WTC11 (cell line): ENCODE measurements around the gene ACBD4. TPM values are rescaled to one million over a fixed set of nuclear protein-coding genes. Genes with fewer than 3 reads are reported as not detected.

Experiments used
- CBFB ChIP-seq: sonication (generic); formaldehyde crosslinking; IDR thresholded peaks from 2 replicates; pipeline ENCODE4 v1.8.1; 2022; ENCODE audit warnings: mild to moderate bottlenecking, low read depth, missing genetic modification reagents
- ELF4 ChIP-seq: sonication (generic); formaldehyde crosslinking; IDR thresholded peaks from 2 replicates; pipeline ENCODE4 v1.8.1; 2022; ENCODE audit warnings: low read depth, mild to moderate bottlenecking, moderate library complexity, missing genetic modification reagents
- IRF2 ChIP-seq: sonication (generic); formaldehyde crosslinking; IDR thresholded peaks from 2 replicates; pipeline ENCODE4 v1.8.0; 2022; ENCODE audit warnings: low read depth, missing genetic modification reagents, borderline replicate concordance
- KAT7 ChIP-seq: sonication (generic); formaldehyde crosslinking; IDR thresholded peaks from 2 replicates; pipeline ENCODE4 v1.8.1; 2023; ENCODE audit warnings: missing genetic modification reagents, mild to moderate bottlenecking, borderline replicate concordance
- MXD4 ChIP-seq: fragments of 250-450 bp; sonication (Bioruptor Pico); IDR thresholded peaks from 2 replicates; pipeline ENCODE4 v1.8.0; 2021; ENCODE audit warnings: mild to moderate bottlenecking, moderate library complexity, borderline replicate concordance
- NR3C1 ChIP-seq: sonication (generic); formaldehyde crosslinking; conservative IDR thresholded peaks from 2 replicates; pipeline ENCODE4 v1.8.1; 2023; ENCODE audit warnings: low read depth, mild to moderate bottlenecking, missing genetic modification reagents
- SOX15 ChIP-seq: fragments of 250-450 bp; sonication (Bioruptor Pico); IDR thresholded peaks from 2 replicates; pipeline ENCODE4 v1.9.0; 2021; ENCODE audit warnings: mild to moderate bottlenecking
- TEAD4 ChIP-seq: sonication (generic); formaldehyde crosslinking; IDR thresholded peaks from 2 replicates; pipeline ENCODE4 v1.8.0; 2022; ENCODE audit warnings: mild to moderate bottlenecking, missing genetic modification reagents
- ZNF219 ChIP-seq: sonication (generic); formaldehyde crosslinking; IDR thresholded peaks from 2 replicates; pipeline ENCODE4 v1.8.0; 2023; ENCODE audit warnings: missing genetic modification reagents, mild to moderate bottlenecking, borderline replicate concordance
- ZNF671 ChIP-seq: fragments of 250-450 bp; sonication (Bioruptor Pico); IDR thresholded peaks from 2 replicates; pipeline ENCODE4 v1.8.0; 2021; ENCODE audit warnings: mild to moderate bottlenecking
- total RNA-seq: library from RNA; stranded (reverse); gene quantifications from 3 replicates; pipeline ENCODE4 v1.2.3, GENCODE V29; 2021
- TF ChIP-seq, protein P1 (sequence below): sonication (generic); formaldehyde crosslinking; IDR thresholded peaks from 2 replicates; pipeline ENCODE4 v1.8.0; 2022; ENCODE audit warnings: mild to moderate bottlenecking, missing genetic modification reagents
- TF ChIP-seq, protein P2 (sequence below): sonication (generic); formaldehyde crosslinking; IDR thresholded peaks from 2 replicates; pipeline ENCODE4 v1.8.1; 2022; ENCODE audit warnings: low read depth, missing genetic modification reagents, borderline replicate concordance
- TF ChIP-seq, protein P3 (sequence below): sonication (generic); formaldehyde crosslinking; IDR thresholded peaks from 2 replicates; pipeline ENCODE4 v1.8.0; 2022; ENCODE audit warnings: mild to moderate bottlenecking, missing genetic modification reagents
- TF ChIP-seq, protein P4 (sequence below): sonication (generic); formaldehyde crosslinking; IDR thresholded peaks from 2 replicates; pipeline ENCODE4 v1.8.1; 2023; ENCODE audit warnings: mild to moderate bottlenecking, moderate library complexity, missing genetic modification reagents
- TF ChIP-seq, protein P5 (sequence below): sonication (generic); formaldehyde crosslinking; IDR thresholded peaks from 2 replicates; pipeline ENCODE4 v1.8.1; 2023; ENCODE audit warnings: mild to moderate bottlenecking, missing genetic modification reagents
- TF ChIP-seq, protein P6 (sequence below): sonication (generic); formaldehyde crosslinking; conservative IDR thresholded peaks from 2 replicates; pipeline ENCODE4 v1.8.1; 2023; ENCODE audit warnings: mild to moderate bottlenecking, low read depth, missing genetic modification reagents, moderate library complexity
- TF ChIP-seq, protein P7 (sequence below): fragments of 250-450 bp; sonication (Bioruptor Pico); IDR thresholded peaks from 2 replicates; pipeline ENCODE4 v1.9.0; 2021; ENCODE audit warnings: moderate library complexity, mild to moderate bottlenecking, inconsistent platforms, borderline replicate concordance

ACBD4 gene
- total RNA-seq, 1 experiment from 2014 or later: 12.7 TPM

DNA sequence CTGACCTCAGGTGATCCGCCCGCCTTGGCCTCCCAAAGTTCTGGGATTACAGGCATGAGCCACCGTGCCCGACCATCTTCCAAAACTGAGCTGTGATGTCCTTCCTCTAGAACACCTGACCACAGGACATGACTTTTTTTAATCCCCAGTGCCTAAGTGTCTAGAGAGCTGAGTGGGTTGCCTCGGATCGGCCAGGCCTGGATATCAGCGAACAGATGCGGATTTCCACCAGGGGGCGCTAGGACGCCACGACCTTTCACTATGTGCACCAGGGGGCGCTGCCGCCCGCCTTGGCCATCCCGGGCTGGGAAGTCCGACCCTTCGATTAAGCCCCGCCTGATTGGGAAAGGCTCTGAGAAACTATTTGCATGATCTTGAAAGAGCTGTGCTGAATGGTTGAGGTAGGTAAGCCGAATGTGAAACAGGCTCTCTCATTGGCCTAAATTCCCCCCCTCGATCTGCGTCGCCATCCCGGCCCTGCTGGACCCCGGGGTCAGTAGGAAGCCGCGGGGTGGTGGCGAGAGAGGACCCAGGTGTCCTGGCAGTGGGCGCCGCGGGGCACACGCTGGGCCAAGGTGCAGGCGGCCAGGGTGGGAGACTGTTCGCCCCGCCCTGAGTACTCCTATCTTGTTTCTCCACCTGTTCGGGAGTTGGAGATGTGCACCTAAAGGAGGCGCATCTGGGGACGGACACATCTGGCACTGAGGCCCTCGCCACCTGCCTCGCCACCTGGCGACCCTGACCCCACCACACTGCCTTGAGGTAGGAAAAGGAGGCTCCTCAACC, at the start of gene ACBD4 (continued):
- TF ChIP-seq, protein P1, sequence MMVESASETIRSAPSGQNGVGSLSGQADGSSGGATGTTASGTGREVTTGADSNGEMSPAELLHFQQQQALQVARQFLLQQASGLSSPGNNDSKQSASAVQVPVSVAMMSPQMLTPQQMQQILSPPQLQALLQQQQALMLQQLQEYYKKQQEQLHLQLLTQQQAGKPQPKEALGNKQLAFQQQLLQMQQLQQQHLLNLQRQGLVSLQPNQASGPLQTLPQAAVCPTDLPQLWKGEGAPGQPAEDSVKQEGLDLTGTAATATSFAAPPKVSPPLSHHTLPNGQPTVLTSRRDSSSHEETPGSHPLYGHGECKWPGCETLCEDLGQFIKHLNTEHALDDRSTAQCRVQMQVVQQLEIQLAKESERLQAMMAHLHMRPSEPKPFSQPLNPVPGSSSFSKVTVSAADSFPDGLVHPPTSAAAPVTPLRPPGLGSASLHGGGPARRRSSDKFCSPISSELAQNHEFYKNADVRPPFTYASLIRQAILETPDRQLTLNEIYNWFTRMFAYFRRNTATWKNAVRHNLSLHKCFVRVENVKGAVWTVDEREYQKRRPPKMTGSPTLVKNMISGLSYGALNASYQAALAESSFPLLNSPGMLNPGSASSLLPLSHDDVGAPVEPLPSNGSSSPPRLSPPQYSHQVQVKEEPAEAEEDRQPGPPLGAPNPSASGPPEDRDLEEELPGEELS (CRISPR knock-in tag): no peak
- TF ChIP-seq, protein P2, sequence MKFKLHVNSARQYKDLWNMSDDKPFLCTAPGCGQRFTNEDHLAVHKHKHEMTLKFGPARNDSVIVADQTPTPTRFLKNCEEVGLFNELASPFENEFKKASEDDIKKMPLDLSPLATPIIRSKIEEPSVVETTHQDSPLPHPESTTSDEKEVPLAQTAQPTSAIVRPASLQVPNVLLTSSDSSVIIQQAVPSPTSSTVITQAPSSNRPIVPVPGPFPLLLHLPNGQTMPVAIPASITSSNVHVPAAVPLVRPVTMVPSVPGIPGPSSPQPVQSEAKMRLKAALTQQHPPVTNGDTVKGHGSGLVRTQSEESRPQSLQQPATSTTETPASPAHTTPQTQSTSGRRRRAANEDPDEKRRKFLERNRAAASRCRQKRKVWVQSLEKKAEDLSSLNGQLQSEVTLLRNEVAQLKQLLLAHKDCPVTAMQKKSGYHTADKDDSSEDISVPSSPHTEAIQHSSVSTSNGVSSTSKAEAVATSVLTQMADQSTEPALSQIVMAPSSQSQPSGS (CRISPR knock-in tag): no peak
- TF ChIP-seq ZNF219 (CRISPR knock-in tag) (no peak), MXD4 (CRISPR knock-in tag) (no peak), ZNF671 (CRISPR knock-in tag) (no peak), KAT7 (CRISPR knock-in tag) (no peak), ELF4 (CRISPR knock-in tag) (no peak), NR3C1 (no peak), CBFB (no peak), IRF2 (CRISPR knock-in tag) (no peak), SOX15 (CRISPR knock-in tag) (no peak), TEAD4 (no peak)
- TF ChIP-seq, protein P3, sequence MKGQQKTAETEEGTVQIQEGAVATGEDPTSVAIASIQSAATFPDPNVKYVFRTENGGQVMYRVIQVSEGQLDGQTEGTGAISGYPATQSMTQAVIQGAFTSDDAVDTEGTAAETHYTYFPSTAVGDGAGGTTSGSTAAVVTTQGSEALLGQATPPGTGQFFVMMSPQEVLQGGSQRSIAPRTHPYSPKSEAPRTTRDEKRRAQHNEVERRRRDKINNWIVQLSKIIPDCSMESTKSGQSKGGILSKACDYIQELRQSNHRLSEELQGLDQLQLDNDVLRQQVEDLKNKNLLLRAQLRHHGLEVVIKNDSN: no peak
- TF ChIP-seq, protein P4, sequence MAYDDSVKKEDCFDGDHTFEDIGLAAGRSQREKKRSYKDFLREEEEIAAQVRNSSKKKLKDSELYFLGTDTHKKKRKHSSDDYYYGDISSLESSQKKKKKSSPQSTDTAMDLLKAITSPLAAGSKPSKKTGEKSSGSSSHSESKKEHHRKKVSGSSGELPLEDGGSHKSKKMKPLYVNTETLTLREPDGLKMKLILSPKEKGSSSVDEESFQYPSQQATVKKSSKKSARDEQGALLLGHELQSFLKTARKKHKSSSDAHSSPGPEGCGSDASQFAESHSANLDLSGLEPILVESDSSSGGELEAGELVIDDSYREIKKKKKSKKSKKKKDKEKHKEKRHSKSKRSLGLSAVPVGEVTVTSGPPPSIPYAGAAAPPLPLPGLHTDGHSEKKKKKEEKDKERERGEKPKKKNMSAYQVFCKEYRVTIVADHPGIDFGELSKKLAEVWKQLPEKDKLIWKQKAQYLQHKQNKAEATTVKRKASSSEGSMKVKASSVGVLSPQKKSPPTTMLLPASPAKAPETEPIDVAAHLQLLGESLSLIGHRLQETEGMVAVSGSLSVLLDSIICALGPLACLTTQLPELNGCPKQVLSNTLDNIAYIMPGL (CRISPR knock-in tag): peak; percentile 86
- TF ChIP-seq, protein P5, sequence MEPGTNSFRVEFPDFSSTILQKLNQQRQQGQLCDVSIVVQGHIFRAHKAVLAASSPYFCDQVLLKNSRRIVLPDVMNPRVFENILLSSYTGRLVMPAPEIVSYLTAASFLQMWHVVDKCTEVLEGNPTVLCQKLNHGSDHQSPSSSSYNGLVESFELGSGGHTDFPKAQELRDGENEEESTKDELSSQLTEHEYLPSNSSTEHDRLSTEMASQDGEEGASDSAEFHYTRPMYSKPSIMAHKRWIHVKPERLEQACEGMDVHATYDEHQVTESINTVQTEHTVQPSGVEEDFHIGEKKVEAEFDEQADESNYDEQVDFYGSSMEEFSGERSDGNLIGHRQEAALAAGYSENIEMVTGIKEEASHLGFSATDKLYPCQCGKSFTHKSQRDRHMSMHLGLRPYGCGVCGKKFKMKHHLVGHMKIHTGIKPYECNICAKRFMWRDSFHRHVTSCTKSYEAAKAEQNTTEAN (CRISPR knock-in tag): 0 out of 2 replicates have a peak, but pooled peaks have one; percentile 76
- TF ChIP-seq, protein P6, sequence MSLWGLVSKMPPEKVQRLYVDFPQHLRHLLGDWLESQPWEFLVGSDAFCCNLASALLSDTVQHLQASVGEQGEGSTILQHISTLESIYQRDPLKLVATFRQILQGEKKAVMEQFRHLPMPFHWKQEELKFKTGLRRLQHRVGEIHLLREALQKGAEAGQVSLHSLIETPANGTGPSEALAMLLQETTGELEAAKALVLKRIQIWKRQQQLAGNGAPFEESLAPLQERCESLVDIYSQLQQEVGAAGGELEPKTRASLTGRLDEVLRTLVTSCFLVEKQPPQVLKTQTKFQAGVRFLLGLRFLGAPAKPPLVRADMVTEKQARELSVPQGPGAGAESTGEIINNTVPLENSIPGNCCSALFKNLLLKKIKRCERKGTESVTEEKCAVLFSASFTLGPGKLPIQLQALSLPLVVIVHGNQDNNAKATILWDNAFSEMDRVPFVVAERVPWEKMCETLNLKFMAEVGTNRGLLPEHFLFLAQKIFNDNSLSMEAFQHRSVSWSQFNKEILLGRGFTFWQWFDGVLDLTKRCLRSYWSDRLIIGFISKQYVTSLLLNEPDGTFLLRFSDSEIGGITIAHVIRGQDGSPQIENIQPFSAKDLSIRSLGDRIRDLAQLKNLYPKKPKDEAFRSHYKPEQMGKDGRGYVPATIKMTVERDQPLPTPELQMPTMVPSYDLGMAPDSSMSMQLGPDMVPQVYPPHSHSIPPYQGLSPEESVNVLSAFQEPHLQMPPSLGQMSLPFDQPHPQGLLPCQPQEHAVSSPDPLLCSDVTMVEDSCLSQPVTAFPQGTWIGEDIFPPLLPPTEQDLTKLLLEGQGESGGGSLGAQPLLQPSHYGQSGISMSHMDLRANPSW: no peak
- TF ChIP-seq, protein P7, sequence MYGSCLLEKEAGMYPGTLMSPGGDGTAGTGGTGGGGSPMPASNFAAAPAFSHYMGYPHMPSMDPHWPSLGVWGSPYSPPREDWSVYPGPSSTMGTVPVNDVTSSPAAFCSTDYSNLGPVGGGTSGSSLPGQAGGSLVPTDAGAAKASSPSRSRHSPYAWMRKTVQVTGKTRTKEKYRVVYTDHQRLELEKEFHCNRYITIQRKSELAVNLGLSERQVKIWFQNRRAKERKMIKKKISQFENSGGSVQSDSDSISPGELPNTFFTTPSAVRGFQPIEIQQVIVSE (CRISPR knock-in tag): no peak
